K562 (cell line): ENCODE results near the gene MTERF2. TPM values are rescaled to one million over a fixed set of nuclear protein-coding genes. Genes with fewer than 3 reads are reported as not detected.

ENCODE experiments used
- CBX8 ChIP-seq: fragments of 200-600 bp; sonication (generic); IDR thresholded peaks from 2 replicates; pipeline ENCODE4 v1.6.1; 2012; ENCODE audit warnings: borderline replicate concordance, mixed run types, low read depth, mild to moderate bottlenecking, moderate library complexity, mixed read lengths, low read length, control low read depth, inconsistent platforms; ENCODE audit not compliant: poor library complexity, severe bottlenecking; ENCODE audit errors: extremely low read depth
- EP300 ChIP-seq: IDR thresholded peaks from 2 replicates; pipeline ENCODE4 v1.6.1; 2012; ENCODE audit warnings: low read length, improper control_type of control experiment
- HDAC1 ChIP-seq, 2 experiments: fragments of 450-650 bp; IDR thresholded peaks; 2 replicates each; pipeline ENCODE4 v1.6.1; 2016 to 2017; ENCODE audit warnings: inconsistent platforms in 1 of 2, mild to moderate bottlenecking in 1 of 2, moderate library complexity in 1 of 2
- KLF16 ChIP-seq: IDR thresholded peaks from 2 replicates; pipeline ENCODE4 v1.6.1; 2016; ENCODE audit warnings: antibody characterized with exemption
- NCOA1 ChIP-seq: fragments of 450-650 bp; IDR thresholded peaks from 2 replicates; pipeline ENCODE4 v1.6.1; 2016; ENCODE audit warnings: low read depth
- PTBP1 ChIP-seq: fragments of 200-400 bp; formaldehyde crosslinking; IDR thresholded peaks from 2 replicates; pipeline ENCODE4 v1.6.1; 2017; ENCODE audit warnings: low read depth, low read length
- SMAD4 ChIP-seq: fragments of 250-450 bp; sonication (Bioruptor Pico); conservative IDR thresholded peaks from 2 replicates; pipeline ENCODE4 v1.8.0; 2021; ENCODE audit warnings: inconsistent platforms, mild to moderate bottlenecking, moderate library complexity
- SNRNP70 ChIP-seq: fragments of 200-400 bp; formaldehyde crosslinking; optimal IDR thresholded peaks from 2 replicates; pipeline ENCODE3; 2017; ENCODE audit warnings: low read depth, low read length
- SRSF9 ChIP-seq: fragments of 200-400 bp; formaldehyde crosslinking; IDR thresholded peaks from 2 replicates; pipeline ENCODE4 v1.6.1; 2017; ENCODE audit warnings: low read depth, low read length, borderline replicate concordance
- TCF3 ChIP-seq: sonication (generic); formaldehyde crosslinking; IDR thresholded peaks from 2 replicates; pipeline ENCODE4 v1.4.0; 2020; ENCODE audit warnings: mild to moderate bottlenecking, missing genetic modification reagents
- ZBTB7A ChIP-seq: IDR thresholded peaks from 2 replicates; pipeline ENCODE4 v1.6.1; 2011; ENCODE audit warnings: low read depth, mild to moderate bottlenecking, low read length, moderate library complexity, borderline replicate concordance; ENCODE audit not compliant: control insufficient read depth
- ZNF695 ChIP-seq: fragments of 450-650 bp; formaldehyde crosslinking; IDR thresholded peaks from 2 replicates; pipeline ENCODE4 v1.4.0; 2020; ENCODE audit warnings: mild to moderate bottlenecking, moderate library complexity
- ZNF766 ChIP-seq: fragments of 200-800 bp; sonication (Bioruptor generic); conservative IDR thresholded peaks from 2 replicates; pipeline ENCODE4 v1.6.1; 2016; ENCODE audit warnings: missing genetic modification characterization, missing compliant biosample characterization
- polyA plus RNA-seq, 8 experiments: library from polyadenylated mRNA; depleted of rRNA in 4 of 8; stranded (reverse) in 5 of 8; unstranded in 3 of 8; fragments of >200 nt; fragmentation: Nextera tagmentation in 2 of 8; fragmentation: Illumina TruSeq in 1 of 8; extraction: Ambion mirVana in 2 of 8; extraction: Trizol in 1 of 8; gene quantifications; 2 replicates each; pipeline versions ENCODE4 v1.2.1 to v1.2.3, GENCODE V29; 2011 to 2014; ENCODE audit warnings: inconsistent platforms in 1 of 8, missing spikeins in 1 of 8
- total RNA-seq, 7 experiments: library from RNA; depleted of rRNA in 6 of 7; stranded (reverse); fragments of >200 nt in 6 of 7; fragmentation: Illumina TruSeq in 2 of 7; extraction: Trizol in 2 of 7; gene quantifications; 2 replicates each; pipeline versions ENCODE4 v1.2.1 to v1.2.3, GENCODE V29; 2011 to 2021; ENCODE audit warnings: low replicate concordance in 1 of 7
- TF ChIP-seq, protein P1 (sequence below): sonication (generic); formaldehyde crosslinking; IDR thresholded peaks from 2 replicates; pipeline ENCODE4 v1.8.0; 2022; ENCODE audit warnings: missing genetic modification reagents, mild to moderate bottlenecking, borderline replicate concordance
- TF ChIP-seq, protein P2 (sequence below): IDR thresholded peaks from 3 replicates; pipeline ENCODE4 v1.6.1; 2011; ENCODE audit warnings: borderline replicate concordance, mild to moderate bottlenecking, moderate library complexity; ENCODE audit not compliant: insufficient read length; ENCODE audit errors: extremely low read depth
- TF ChIP-seq, protein P3 (sequence below): sonication (generic); formaldehyde crosslinking; IDR thresholded peaks from 2 replicates; pipeline ENCODE4 v1.8.0; 2022; ENCODE audit warnings: missing genetic modification reagents, mild to moderate bottlenecking, moderate library complexity, borderline replicate concordance
- TF ChIP-seq, protein P4 (sequence below): fragments of 250-450 bp; sonication (Bioruptor Pico); IDR thresholded peaks from 2 replicates; pipeline ENCODE4 v1.4.0; 2020; ENCODE audit warnings: mild to moderate bottlenecking
- TF ChIP-seq, protein P5 (sequence below): fragments of 450-650 bp; IDR thresholded peaks from 2 replicates; pipeline ENCODE4 v1.6.1; 2016; ENCODE audit warnings: missing biosample characterization, missing genetic modification characterization

The MTERF2 gene
- total and polyA plus RNA-seq, 9 of the 15 experiments (the other 6 are each of a cell fraction or from before 2014, with no cell fraction given) = 10.0 to 63.2 (median 33.2) TPM

DNA sequence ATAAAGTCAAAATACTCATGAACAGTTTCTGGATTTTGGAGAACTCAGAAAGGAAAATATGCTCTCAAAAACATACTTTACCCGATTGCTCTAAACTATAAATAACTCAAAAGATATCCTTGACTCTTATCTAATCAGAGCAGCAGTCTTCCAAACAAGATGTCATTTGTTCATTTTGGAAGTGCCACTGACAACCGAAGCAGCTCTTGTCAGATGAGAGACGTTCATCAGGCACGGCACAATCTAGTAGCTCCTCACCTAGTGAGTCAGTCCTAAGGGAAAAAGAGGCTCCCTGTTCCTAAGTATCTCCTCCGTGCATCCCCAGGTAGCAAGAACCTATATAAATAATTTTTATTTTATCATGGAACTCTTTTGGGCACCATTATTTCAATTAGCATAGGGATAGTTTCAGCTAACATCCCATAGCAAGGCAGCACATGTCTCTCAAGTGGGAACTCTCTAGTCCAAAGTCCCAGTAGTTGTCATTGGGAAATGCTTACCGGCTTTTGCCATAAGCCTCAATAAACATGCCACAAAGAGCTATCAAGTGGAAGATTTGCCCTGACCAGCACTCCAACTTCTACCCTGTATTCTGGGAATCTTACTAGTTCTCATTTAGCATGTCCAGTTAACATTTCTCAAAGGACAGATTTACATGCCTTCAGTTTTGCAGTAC lies 45.3 kb downstream of the MTERF2 start (continued):
- TF ChIP-seq, protein P1, sequence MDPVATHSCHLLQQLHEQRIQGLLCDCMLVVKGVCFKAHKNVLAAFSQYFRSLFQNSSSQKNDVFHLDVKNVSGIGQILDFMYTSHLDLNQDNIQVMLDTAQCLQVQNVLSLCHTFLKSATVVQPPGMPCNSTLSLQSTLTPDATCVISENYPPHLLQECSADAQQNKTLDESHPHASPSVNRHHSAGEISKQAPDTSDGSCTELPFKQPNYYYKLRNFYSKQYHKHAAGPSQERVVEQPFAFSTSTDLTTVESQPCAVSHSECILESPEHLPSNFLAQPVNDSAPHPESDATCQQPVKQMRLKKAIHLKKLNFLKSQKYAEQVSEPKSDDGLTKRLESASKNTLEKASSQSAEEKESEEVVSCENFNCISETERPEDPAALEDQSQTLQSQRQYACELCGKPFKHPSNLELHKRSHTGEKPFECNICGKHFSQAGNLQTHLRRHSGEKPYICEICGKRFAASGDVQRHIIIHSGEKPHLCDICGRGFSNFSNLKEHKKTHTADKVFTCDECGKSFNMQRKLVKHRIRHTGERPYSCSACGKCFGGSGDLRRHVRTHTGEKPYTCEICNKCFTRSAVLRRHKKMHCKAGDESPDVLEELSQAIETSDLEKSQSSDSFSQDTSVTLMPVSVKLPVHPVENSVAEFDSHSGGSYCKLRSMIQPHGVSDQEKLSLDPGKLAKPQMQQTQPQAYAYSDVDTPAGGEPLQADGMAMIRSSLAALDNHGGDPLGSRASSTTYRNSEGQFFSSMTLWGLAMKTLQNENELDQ = no peak
- TF ChIP-seq, protein P2, sequence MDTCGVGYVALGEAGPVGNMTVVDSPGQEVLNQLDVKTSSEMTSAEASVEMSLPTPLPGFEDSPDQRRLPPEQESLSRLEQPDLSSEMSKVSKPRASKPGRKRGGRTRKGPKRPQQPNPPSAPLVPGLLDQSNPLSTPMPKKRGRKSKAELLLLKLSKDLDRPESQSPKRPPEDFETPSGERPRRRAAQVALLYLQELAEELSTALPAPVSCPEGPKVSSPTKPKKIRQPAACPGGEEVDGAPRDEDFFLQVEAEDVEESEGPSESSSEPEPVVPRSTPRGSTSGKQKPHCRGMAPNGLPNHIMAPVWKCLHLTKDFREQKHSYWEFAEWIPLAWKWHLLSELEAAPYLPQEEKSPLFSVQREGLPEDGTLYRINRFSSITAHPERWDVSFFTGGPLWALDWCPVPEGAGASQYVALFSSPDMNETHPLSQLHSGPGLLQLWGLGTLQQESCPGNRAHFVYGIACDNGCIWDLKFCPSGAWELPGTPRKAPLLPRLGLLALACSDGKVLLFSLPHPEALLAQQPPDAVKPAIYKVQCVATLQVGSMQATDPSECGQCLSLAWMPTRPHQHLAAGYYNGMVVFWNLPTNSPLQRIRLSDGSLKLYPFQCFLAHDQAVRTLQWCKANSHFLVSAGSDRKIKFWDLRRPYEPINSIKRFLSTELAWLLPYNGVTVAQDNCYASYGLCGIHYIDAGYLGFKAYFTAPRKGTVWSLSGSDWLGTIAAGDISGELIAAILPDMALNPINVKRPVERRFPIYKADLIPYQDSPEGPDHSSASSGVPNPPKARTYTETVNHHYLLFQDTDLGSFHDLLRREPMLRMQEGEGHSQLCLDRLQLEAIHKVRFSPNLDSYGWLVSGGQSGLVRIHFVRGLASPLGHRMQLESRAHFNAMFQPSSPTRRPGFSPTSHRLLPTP = no peak
- no peak for TF ChIP-seq NCOA1
- 0 out of 2 replicates have a peak, but pooled peaks have one; percentile 36 for TF ChIP-seq ZNF766 (CRISPR knock-in tag)
- no peak for TF ChIP-seq ZNF695 (CRISPR knock-in tag)
- TF ChIP-seq, protein P3, sequence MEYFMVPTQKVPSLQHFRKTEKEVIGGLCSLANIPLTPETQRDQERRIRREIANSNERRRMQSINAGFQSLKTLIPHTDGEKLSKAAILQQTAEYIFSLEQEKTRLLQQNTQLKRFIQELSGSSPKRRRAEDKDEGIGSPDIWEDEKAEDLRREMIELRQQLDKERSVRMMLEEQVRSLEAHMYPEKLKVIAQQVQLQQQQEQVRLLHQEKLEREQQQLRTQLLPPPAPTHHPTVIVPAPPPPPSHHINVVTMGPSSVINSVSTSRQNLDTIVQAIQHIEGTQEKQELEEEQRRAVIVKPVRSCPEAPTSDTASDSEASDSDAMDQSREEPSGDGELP (CRISPR knock-in tag) = no peak
- TF ChIP-seq EP300 = peak; percentile 91
- no peak for TF ChIP-seq SRSF9
- no peak for TF ChIP-seq SNRNP70
- TF ChIP-seq, protein P4, sequence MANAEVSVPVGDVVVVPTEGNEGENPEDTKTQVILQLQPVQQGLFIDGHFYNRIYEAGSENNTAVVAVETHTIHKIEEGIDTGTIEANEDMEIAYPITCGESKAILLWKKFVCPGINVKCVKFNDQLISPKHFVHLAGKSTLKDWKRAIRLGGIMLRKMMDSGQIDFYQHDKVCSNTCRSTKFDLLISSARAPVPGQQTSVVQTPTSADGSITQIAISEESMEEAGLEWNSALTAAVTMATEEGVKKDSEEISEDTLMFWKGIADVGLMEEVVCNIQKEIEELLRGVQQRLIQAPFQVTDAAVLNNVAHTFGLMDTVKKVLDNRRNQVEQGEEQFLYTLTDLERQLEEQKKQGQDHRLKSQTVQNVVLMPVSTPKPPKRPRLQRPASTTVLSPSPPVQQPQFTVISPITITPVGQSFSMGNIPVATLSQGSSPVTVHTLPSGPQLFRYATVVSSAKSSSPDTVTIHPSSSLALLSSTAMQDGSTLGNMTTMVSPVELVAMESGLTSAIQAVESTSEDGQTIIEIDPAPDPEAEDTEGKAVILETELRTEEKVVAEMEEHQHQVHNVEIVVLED (CRISPR knock-in tag) = no peak
- TF ChIP-seq, protein P5, sequence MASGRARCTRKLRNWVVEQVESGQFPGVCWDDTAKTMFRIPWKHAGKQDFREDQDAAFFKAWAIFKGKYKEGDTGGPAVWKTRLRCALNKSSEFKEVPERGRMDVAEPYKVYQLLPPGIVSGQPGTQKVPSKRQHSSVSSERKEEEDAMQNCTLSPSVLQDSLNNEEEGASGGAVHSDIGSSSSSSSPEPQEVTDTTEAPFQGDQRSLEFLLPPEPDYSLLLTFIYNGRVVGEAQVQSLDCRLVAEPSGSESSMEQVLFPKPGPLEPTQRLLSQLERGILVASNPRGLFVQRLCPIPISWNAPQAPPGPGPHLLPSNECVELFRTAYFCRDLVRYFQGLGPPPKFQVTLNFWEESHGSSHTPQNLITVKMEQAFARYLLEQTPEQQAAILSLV (tag) = no peak
- peak; percentile 81 for TF ChIP-seq TCF3 (CRISPR knock-in tag)
- TF ChIP-seq KLF16 = peak; percentile 70; the same call in 1 of the 2 replicates
- TF ChIP-seq CBX8 = no peak
- TF ChIP-seq ZBTB7A = no peak
- no peak for TF ChIP-seq PTBP1
- TF ChIP-seq HDAC1 (IDR thresholded peaks at IDR 0.05) = 0 out of 4 replicates have a peak, but pooled peaks of 1 of the 2 experiments have one; percentile 11
- TF ChIP-seq SMAD4 (CRISPR knock-in tag) = no peak
